ENCODE data around the gene DOCK8. TPM values are rescaled to one million over a fixed set of nuclear protein-coding genes. Genes with fewer than 3 reads are reported as not detected.

DOCK8 gene
- total and polyA plus RNA-seq, 2 of the 13 experiments (the other 11 are each of a cell fraction or from before 2014, with no cell fraction given), result 0.28 to 0.38 TPM

DNA sequence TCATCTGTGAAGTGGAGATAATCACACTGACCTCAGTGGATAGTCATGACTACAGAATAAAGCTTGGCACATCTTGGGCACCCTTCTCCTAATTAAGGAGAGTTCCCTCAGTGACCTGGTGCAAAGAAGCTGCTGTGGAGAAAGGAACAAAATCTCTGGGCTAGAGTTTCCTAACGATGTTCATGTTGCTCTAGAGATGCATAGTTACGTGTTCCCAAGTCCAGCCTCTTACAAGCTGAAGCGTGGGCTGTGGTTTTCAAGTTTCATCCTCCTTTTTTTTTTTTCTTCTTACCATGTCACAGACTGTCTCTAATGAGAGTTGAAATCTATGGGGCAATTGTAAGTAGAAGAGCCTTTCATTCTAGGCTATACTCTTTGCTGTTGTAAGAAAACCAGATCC lies 113.8 kb downstream of the DOCK8 start:
- POLR2A ChIA-PET, result no interaction called here
- no peak overlapping the region for H2AFZ ChIP-seq (ENCODE audit: low read length)
- no TSS peak for BruUV-seq (replicated peaks)
- H4K20me1 ChIP-seq (ENCODE audit: insufficient read depth, low read length), result no peaks in the 10 kb centered on the region
- no peaks in the 10 kb centered on the region for H3K4me1 ChIP-seq (ENCODE audit: insufficient read depth, low read length)
- H3K9me3 ChIP-seq (ENCODE audit: low read length), result no peaks in the 10 kb centered on the region
- DNase-seq (ENCODE audit: low spot score) (no peak), ATAC-seq (no peak), FAIRE-seq (no peak)
- TF ChIP-seq ZNF841 (CRISPR knock-in tag; IDR thresholded peaks at IDR 0.05; ENCODE audit: borderline replicate concordance) (no peak), ZKSCAN5 (CRISPR knock-in tag; IDR thresholded peaks at IDR 0.05) (no peak), ZNF121 (CRISPR knock-in tag; IDR thresholded peaks at IDR 0.05) (no peak), ZNF567 (CRISPR knock-in tag; IDR thresholded peaks at IDR 0.05; ENCODE audit: borderline replicate concordance) (no peak), MED13 (CRISPR knock-in tag; IDR thresholded peaks at IDR 0.05) (no peak), ZNF382 (CRISPR knock-in tag; IDR thresholded peaks at IDR 0.05; ENCODE audit: borderline replicate concordance) (no peak), JUNB (CRISPR knock-in tag; IDR thresholded peaks at IDR 0.05; ENCODE audit: borderline replicate concordance) (no peak)
- TF ChIP-seq, protein P1, sequence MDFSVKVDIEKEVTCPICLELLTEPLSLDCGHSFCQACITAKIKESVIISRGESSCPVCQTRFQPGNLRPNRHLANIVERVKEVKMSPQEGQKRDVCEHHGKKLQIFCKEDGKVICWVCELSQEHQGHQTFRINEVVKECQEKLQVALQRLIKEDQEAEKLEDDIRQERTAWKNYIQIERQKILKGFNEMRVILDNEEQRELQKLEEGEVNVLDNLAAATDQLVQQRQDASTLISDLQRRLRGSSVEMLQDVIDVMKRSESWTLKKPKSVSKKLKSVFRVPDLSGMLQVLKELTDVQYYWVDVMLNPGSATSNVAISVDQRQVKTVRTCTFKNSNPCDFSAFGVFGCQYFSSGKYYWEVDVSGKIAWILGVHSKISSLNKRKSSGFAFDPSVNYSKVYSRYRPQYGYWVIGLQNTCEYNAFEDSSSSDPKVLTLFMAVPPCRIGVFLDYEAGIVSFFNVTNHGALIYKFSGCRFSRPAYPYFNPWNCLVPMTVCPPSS (IDR thresholded peaks at IDR 0.05), result no peak
- TF ChIP-seq, protein P2, sequence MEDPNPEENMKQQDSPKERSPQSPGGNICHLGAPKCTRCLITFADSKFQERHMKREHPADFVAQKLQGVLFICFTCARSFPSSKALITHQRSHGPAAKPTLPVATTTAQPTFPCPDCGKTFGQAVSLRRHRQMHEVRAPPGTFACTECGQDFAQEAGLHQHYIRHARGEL (CRISPR knock-in tag; IDR thresholded peaks at IDR 0.05), result no peak
- in situ Hi-C loops (cut with HindIII; ENCODE audit: extremely low pct_ligation_motif_present, low pct_unique_long_range_greater_than_20kb) (no loop called here), intact Hi-C loops (cut with micrococcal nuclease; ENCODE audit: unreplicated experiment) (no loop called here)
- CTCF ChIA-PET (ENCODE audit: low intra/inter-chr PET ratio, low total read pairs), result no interaction called here
- H3K79me2 ChIP-seq (ENCODE audit: insufficient read depth, low read length), result no peaks in the 10 kb centered on the region
- H3K4me2 ChIP-seq (ENCODE audit: low read depth, low read length), result no peak overlapping the region
- no peak overlapping the region for H3K27ac ChIP-seq (ENCODE audit: extremely low read length, insufficient read depth, low read length)
- no peak overlapping the region for H3K4me3 ChIP-seq (replicated peaks in 1 of 3; ENCODE audit: insufficient read depth in 1 of 3, low read depth in 2 of 3, low read length in 3 of 3)
- WGBS (ENCODE audit: low lambda C conversion rate), result 45% methylated on average over 3 of the region's 3 CpGs
- H3K27me3 ChIP-seq (ENCODE audit: control insufficient read depth in 1 of 2, insufficient read depth in 2 of 2, low read length in 2 of 2), result no peaks in the 10 kb centered on the region
- H3K36me3 ChIP-seq (replicated peaks in 1 of 2; ENCODE audit: control insufficient read depth in 1 of 2, insufficient read depth in 2 of 2, low read length in 2 of 2), result no peaks in the 10 kb centered on the region
- no peak overlapping the region for H3K9ac ChIP-seq (ENCODE audit: insufficient read depth, low read depth, low read length)
